Activated naive CD4-positive, alpha-beta T cell treated with anti-CD3 and anti-CD28 coated beads for 36 hours (primary cell): Measurements from ENCODE around the gene NPTN. TPM values are rescaled to one million over a fixed set of nuclear protein-coding genes. Genes with fewer than 3 reads are reported as not detected.
"Not testable (repeated sequence)": the region's sequence is repeated elsewhere in the genome, so short reads cannot be mapped to it uniquely, and the experiment has no call there.

Source experiments
- CTCF ChIA-PET: fragments of 350-600 bp; sonication (Branson Sonifier 250); formaldehyde crosslinking; loops from one replicate; lab custom pipeline; 2021; ENCODE audit warnings: antibody characterized with exemption; lab: Charles Lee
- DNase-seq: peaks from one replicate; pipeline ENCODE4 v3.0.0-alpha.2; 2020
- H3K27ac Mint-ChIP-seq: one replicate; pipeline ENCODE4 v1.8.0; 2021; ENCODE audit warnings: mild to moderate bottlenecking, mixed read lengths
- H3K27me3 Mint-ChIP-seq: one replicate; pipeline ENCODE4 v1.8.0; 2021; ENCODE audit warnings: low read depth, mixed read lengths
- H3K36me3 Mint-ChIP-seq: one replicate; pipeline ENCODE4 v1.8.0; 2021; ENCODE audit warnings: low read depth, mixed read lengths
- H3K4me1 Mint-ChIP-seq: one replicate; pipeline ENCODE4 v1.8.0; 2021; ENCODE audit warnings: low read depth, mixed read lengths
- H3K4me3 Mint-ChIP-seq: one replicate; pipeline ENCODE4 v1.8.0; 2021; ENCODE audit warnings: mild to moderate bottlenecking, moderate library complexity, mixed read lengths
- H3K9me3 Mint-ChIP-seq: one replicate; pipeline ENCODE4 v1.8.0; 2021; ENCODE audit warnings: mixed read lengths
- intact Hi-C: fragments of 100-400 bp; cut with micrococcal nuclease; formaldehyde crosslinking; loops from one replicate; pipeline ENCODE4 v1.15.1; 2023
- total RNA-seq, 2 experiments: library from RNA; stranded (reverse); gene quantifications; one replicate each; pipeline ENCODE4 v1.2.3, GENCODE V29; 2021

NPTN gene
- total RNA-seq, 2 experiments from 2014 or later = 20.8 to 22.8 TPM

- no peaks in the 10 kb centered on the region for H3K36me3 Mint-ChIP-seq
- intact Hi-C loops = no loop called here
- H3K27ac Mint-ChIP-seq = no peak overlapping the region
- H3K4me3 Mint-ChIP-seq = no peak overlapping the region
- DNase-seq = no peak
- peaks cover 6% of the 10 kb centered on the region for H3K4me1 Mint-ChIP-seq
- CTCF ChIA-PET = no interaction called here
- peaks cover 21% of the 10 kb centered on the region for H3K27me3 Mint-ChIP-seq
- H3K9me3 Mint-ChIP-seq = peaks cover 7% of the 10 kb centered on the region
Measured at GRCh38 chr15:73660455-73660854, 27.3 kb upstream of the NPTN start.

- Mint-ChIP-seq H3K27me3 (peaks cover 25% of the 10 kb centered on the region), H3K4me1 (peaks cover 6% of the 10 kb centered on the region), H3K36me3 (no peaks in the 10 kb centered on the region), H3K4me3 (no peak overlapping the region), H3K27ac (no peak overlapping the region), H3K9me3 (peaks cover 7% of the 10 kb centered on the region)
- CTCF ChIA-PET = interaction anchor here (0.9 kb wide), 1 partner anchor 19 kb away, joined by 3 read pairs; no protein-coding TSS in a partner anchor
- intact Hi-C loops = no loop called here
- no peak for DNase-seq
Measured at GRCh38 chr15:73658645-73659044, 25.5 kb upstream of the NPTN start.

- no peak for DNase-seq
- Mint-ChIP-seq H3K27me3 (peaks cover 24% of the 10 kb centered on the region), H3K9me3 (peaks cover 2% of the 10 kb centered on the region), H3K4me3 (no peak overlapping the region), H3K27ac (no peak overlapping the region), H3K4me1 (peaks cover 18% of the 10 kb centered on the region), H3K36me3 (peaks cover 2% of the 10 kb centered on the region)
- intact Hi-C loops = no loop called here
- CTCF ChIA-PET = no interaction called here
Measured at GRCh38 chr15:73655724-73656123, 22.5 kb upstream of the NPTN start.

- Mint-ChIP-seq H3K27me3 (peaks cover 18% of the 10 kb centered on the region), H3K4me1 (peaks cover 22% of the 10 kb centered on the region), H3K36me3 (peaks cover 2% of the 10 kb centered on the region), H3K4me3 (no peak overlapping the region), H3K9me3 (peaks cover 2% of the 10 kb centered on the region), H3K27ac (no peak overlapping the region)
- DNase-seq = no peak
- intact Hi-C loops = loop anchor here (5.0 kb wide), 1 partner anchor 872 kb away; the partner anchor contains the start of gene ADPGK
- CTCF ChIA-PET = interaction anchor here (0.7 to 1.4 kb wide), 3 partner anchors 18 to 43 kb away, joined by 3 to 4 read pairs (median 3); no protein-coding TSS in a partner anchor
Measured at GRCh38 chr15:73654659-73655058, 21.5 kb upstream of the NPTN start.

GRCh38 chr15:73650416-73651126, 17.4 kb upstream of the NPTN start:
- CTCF ChIA-PET = interaction anchor here (0.9 to 3.0 kb wide), 5 partner anchors 10 to 55 kb away, joined by 5 to 18 read pairs (median 7); no protein-coding TSS in a partner anchor
- no peak overlapping the region for H3K4me3 Mint-ChIP-seq
- DNase-seq = peak; percentile 48
- peaks cover 2% of the 10 kb centered on the region for H3K36me3 Mint-ChIP-seq
- H3K4me1 Mint-ChIP-seq = peaks cover 28% of the 10 kb centered on the region
- intact Hi-C loops = loop anchor here (1.0 to 5.0 kb wide), 4 partner anchors 17 to 868 kb away; partner anchors contain the start of genes ADPGK and NPTN
- H3K9me3 Mint-ChIP-seq = peaks cover 2% of the 10 kb centered on the region
- peaks cover 15% of the 10 kb centered on the region for H3K27me3 Mint-ChIP-seq
- H3K27ac Mint-ChIP-seq = peak overlapping the region; percentile 60

GRCh38 chr15:73648014-73648295, 14.8 kb upstream of the NPTN start:
- CTCF ChIA-PET = interaction anchor here (5.2 kb wide), 1 partner anchor 11 kb away, joined by 40 read pairs; no protein-coding TSS in a partner anchor
- intact Hi-C loops = no loop called here
- DNase-seq = no peak
- H3K27ac Mint-ChIP-seq = no peak overlapping the region
- peaks cover 7% of the 10 kb centered on the region for H3K27me3 Mint-ChIP-seq
- peaks cover 28% of the 10 kb centered on the region for H3K4me1 Mint-ChIP-seq
- no peak overlapping the region for H3K4me3 Mint-ChIP-seq
- peaks cover 2% of the 10 kb centered on the region for H3K9me3 Mint-ChIP-seq
- H3K36me3 Mint-ChIP-seq = no peaks in the 10 kb centered on the region

GRCh38 chr15:73647259-73648013, 14.2 kb upstream of the NPTN start:
- Mint-ChIP-seq H3K27ac (no peak overlapping the region), H3K36me3 (no peaks in the 10 kb centered on the region), H3K4me1 (peaks cover 28% of the 10 kb centered on the region), H3K27me3 (peaks cover 5% of the 10 kb centered on the region), H3K9me3 (peaks cover 2% of the 10 kb centered on the region), H3K4me3 (no peak overlapping the region)
- no peak for DNase-seq
- CTCF ChIA-PET = interaction anchor here (5.2 kb wide), 1 partner anchor 11 kb away, joined by 40 read pairs; no protein-coding TSS in a partner anchor
- intact Hi-C loops = no loop called here

GRCh38 chr15:73639464-73639863, 6.3 kb upstream of the NPTN start:
- not testable (repeated sequence) for DNase-seq, H3K9me3 Mint-ChIP-seq, H3K4me3 Mint-ChIP-seq, H3K4me1 Mint-ChIP-seq, H3K27ac Mint-ChIP-seq, H3K36me3 Mint-ChIP-seq
- CTCF ChIA-PET = interaction anchor here (0.9 to 14.8 kb wide), 3 partner anchors 11 to 61 kb away, joined by 3 to 414 read pairs (median 5); no protein-coding TSS in a partner anchor
- intact Hi-C loops = loop anchor here (5.0 to 10.0 kb wide), 3 partner anchors 268 to 1525 kb away; partner anchors contain the start of genes ARIH1, MYO9A and SENP8
- peaks cover 22% of the 10 kb centered on the region for H3K27me3 Mint-ChIP-seq

- H3K27ac Mint-ChIP-seq = no peak overlapping the region
- no peak overlapping the region for H3K4me3 Mint-ChIP-seq
- H3K9me3 Mint-ChIP-seq = peaks cover 2% of the 10 kb centered on the region
- no peaks in the 10 kb centered on the region for H3K36me3 Mint-ChIP-seq
- intact Hi-C loops = loop anchor here (2.0 to 10.0 kb wide), 4 partner anchors 270 to 1523 kb away; partner anchors contain the start of genes ARIH1, MYO9A and SENP8
- DNase-seq = no peak
- H3K27me3 Mint-ChIP-seq = peaks cover 22% of the 10 kb centered on the region
- peaks cover 17% of the 10 kb centered on the region for H3K4me1 Mint-ChIP-seq
- CTCF ChIA-PET = interaction anchor here (0.6 to 14.8 kb wide), 15 partner anchors 8 to 360 kb away, joined by 3 to 414 read pairs (median 7); no protein-coding TSS in a partner anchor
Measured at GRCh38 chr15:73637527-73637926, 4.3 kb upstream of the NPTN start.

- H3K27me3 Mint-ChIP-seq = peaks cover 12% of the 10 kb centered on the region
- intact Hi-C loops = loop anchor here (1.0 to 10.0 kb wide), 5 partner anchors 16 to 1519 kb away; partner anchors contain the start of genes ARIH1, MYO9A, NEO1 and SENP8
- no peaks in the 10 kb centered on the region for H3K9me3 Mint-ChIP-seq
- H3K27ac Mint-ChIP-seq = no peak overlapping the region
- CTCF ChIA-PET = interaction anchor here (0.6 to 14.8 kb wide), 8 partner anchors 10 to 73 kb away, joined by 4 to 414 read pairs (median 20); no protein-coding TSS in a partner anchor
- peaks cover 49% of the 10 kb centered on the region for H3K4me1 Mint-ChIP-seq
- H3K36me3 Mint-ChIP-seq = no peaks in the 10 kb centered on the region
- no peak for DNase-seq
- peak overlapping the region; percentile 78 for H3K4me3 Mint-ChIP-seq
Measured at GRCh38 chr15:73633991-73634495, 854 bp upstream of the NPTN start.

- peaks cover 55% of the 10 kb centered on the region for H3K4me1 Mint-ChIP-seq
- no peaks in the 10 kb centered on the region for H3K36me3 Mint-ChIP-seq
- intact Hi-C loops = loop anchor here (1.0 to 10.0 kb wide), 5 partner anchors 18 to 1518 kb away; partner anchors contain the start of genes ARIH1, MYO9A, NEO1 and SENP8
- DNase-seq = peak; percentile 32
- no peak overlapping the region for H3K27ac Mint-ChIP-seq
- H3K4me3 Mint-ChIP-seq = peak overlapping the region; percentile 78
- no peaks in the 10 kb centered on the region for H3K9me3 Mint-ChIP-seq
- CTCF ChIA-PET = interaction anchor here (3.1 to 14.8 kb wide), 2 partner anchors 25 to 68 kb away, joined by 14 to 414 read pairs; no protein-coding TSS in a partner anchor
- H3K27me3 Mint-ChIP-seq = peaks cover 11% of the 10 kb centered on the region
Measured at GRCh38 chr15:73632670-73633058, 525 bp downstream of the NPTN start.
